H54 (cell line): ENCODE results near the gene CASP5.
A peak's percentile ranks its signal among the peaks of the same experiment; 100 is the strongest.

Experiments used
- DNase-seq: peaks from one replicate; pipeline ENCODE4 v3.0.0; 2011; ENCODE audit warnings: low spot score, mixed read lengths; ENCODE audit not compliant: insufficient read length
- FAIRE-seq: peaks from 3 replicates; lab custom pipeline; 2011; peaks lifted over from hg19 to GRCh38; lab: Jason Lieb, UNC
- POLR2A ChIP-seq: IDR thresholded peaks from 2 replicates; pipeline ENCODE4 v1.6.1; 2011; ENCODE audit warnings: low read depth, mild to moderate bottlenecking, low read length

The CASP5 gene

DNA sequence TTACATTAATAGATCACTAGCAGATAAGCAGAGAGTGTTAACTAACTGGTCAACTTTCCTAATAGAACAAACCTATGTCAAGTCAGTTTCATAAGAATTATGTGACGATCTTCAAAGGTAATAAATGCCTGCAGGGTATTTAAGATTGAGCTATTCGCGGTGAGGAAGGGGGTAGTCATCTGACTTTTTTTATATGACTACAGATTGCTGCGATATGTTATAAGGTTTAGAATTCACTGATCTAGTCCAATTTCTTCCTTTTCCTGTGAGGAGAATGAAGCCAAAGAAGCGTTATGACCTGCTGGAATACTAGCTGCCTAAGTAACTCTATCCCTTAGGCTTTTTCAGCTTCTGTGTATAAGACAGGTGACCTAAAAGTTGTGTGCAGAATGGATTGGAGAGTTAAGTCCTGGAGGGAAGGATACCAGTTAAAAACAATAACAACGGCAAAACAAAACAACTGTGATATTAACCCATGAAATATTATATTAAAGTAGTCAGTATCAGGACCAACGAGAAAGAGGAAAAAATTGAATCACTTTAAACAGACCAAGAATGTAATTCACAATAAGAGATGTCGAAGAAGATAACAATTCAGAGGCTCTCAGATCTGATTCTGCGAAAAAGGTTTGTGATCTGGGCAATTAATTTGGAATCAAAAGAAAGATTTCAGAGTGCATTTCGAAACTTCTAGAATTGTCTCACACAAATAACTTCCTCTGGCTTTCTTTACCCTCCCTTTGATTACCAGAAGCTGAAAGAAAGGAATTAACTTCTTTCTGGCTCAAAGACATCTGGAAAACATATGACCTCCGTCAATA lies 55.2 kb downstream of the CASP5 start:
- no peak for TF ChIP-seq POLR2A
- DNase-seq (no peak), FAIRE-seq (peak; percentile 6)

DNA sequence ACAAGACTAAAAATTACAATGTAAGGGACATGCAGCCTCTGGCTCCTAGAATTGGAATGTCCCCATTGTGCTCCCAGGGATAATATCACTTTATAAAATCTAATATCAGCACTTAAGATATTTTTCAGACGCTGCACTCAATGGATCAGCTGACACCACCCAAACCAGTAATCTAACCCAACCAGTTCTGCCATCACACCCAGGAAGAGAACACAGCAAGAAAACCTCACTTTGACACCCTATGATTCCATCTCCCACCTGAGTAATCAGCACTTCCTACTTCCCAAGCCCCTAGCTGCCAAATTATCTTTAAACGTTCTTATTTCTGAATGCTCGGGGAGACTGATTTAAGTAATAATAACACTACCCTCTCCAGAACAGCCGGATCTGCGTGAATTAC lies 57.2 kb downstream of the CASP5 start:
- FAIRE-seq = no peak

DNA sequence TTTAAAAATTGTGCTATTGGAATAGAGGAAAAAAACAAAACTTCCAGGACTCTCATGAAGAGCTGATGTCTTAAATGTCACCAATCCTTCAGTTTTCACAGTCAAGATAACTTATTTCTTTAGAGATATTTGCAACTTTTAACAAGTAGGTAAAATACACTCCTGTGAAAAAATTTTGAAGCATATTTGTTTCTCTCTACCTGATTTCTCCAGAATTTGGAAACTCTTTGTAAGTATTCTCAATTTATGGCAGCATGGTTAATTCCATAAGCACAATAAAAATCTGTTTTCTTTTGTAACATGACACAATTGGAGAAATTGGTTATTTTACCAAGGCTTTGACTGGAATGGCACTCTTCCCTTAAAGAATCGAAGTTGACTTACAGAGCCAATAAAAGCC lies 58.7 kb downstream of the CASP5 start:
- DNase-seq (no peak), FAIRE-seq (no peak)
- no peak for TF ChIP-seq POLR2A

More for the DNA sequence above, 57.2 kb downstream of the CASP5 start:
- no peak for DNase-seq
- TF ChIP-seq POLR2A = no peak

DNA sequence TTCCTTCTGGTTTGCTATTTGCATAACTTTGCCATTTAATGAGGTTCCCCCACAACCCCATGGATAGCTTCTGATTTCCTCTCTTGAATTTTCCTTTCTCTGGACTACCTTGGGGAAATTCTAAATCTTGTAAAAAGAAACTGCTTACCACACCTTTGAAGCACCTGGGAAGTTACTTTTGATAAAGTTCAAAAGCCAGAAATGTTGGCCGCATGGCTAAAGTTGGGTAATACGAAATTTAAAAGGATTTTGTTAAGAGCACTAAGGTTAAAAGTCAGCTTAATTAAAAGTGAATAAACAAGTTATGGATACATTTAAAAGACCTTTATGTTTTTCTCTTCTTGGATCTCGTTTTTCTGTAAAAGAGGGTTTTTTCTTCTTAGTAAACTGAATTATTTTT lies 60.1 kb downstream of the CASP5 start:
- no peak for DNase-seq
- TF ChIP-seq POLR2A = no peak
- no peak for FAIRE-seq

DNA sequence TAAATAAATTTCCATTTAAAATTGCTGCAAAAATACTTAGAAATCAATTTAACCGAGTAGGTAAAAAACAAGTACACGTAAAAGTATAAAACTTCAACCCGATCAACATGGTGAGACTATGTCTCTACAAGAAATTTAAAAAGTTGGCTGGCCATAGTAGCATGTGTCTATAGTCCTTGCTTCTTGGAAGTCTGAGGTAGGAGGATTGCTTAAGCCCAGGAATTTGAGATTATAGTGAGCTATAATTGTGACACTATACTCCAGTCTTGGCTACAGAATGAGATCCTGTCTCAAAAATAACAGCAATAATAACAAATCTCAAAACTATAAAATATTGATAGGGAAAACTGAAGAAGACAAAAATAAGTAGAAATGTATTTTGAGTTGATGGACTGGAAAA lies 65.7 kb downstream of the CASP5 start:
- TF ChIP-seq POLR2A = no peak
- DNase-seq (no peak), FAIRE-seq (no peak)

DNA sequence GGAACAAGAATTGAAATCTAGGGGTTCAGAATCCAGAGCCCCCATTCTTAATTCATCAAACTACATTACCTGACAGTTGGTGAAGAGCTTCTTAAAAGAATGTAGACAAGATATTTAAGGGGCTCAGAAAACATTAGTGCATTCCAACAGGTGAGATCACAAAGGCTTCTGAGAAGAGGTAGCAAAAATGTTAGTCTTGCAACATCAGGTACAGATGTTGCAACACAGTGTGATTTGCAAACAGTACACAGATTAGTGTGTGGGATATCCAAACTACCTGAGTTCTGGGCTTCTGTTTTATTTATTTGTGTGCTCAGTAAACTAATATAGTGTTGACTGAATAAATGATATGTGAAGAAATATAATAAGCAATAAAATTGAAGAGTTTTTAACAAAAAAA lies 66.4 kb downstream of the CASP5 start:
- DNase-seq (no peak), FAIRE-seq (no peak)
- no peak for TF ChIP-seq POLR2A

DNA sequence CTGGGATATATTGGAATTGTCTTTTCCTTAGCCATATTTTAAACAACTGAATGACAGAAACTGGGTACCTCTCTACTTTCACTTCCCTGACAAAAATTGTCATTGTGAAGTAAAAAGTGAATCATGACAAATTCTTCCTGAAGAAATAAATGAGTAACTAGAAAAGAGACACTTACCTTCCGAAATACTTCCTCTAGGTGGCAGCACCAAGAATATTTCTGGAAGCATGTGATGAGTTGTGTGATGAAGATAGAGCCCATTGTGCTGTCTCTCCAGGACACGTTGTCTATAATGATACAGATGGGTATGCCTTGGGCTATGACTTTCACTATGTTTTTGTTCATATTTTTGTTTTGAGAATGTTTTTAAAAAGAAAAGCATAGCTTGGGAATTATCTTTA lies 76.1 kb downstream of the CASP5 start:
- FAIRE-seq = no peak
- no peak for DNase-seq
- no peak for TF ChIP-seq POLR2A
